Esophagus muscularis mucosa (tissue), 4 donors: ENCODE results near the gene TACC2. TPM values are rescaled to one million over a fixed set of nuclear protein-coding genes. Genes with fewer than 3 reads are reported as not detected.

Experiments used
- DNase-seq: peaks from one replicate; pipeline ENCODE4 v3.0.0-alpha.2; 2017; ENCODE audit errors: extremely low spot score
- H3K27ac ChIP-seq, 4 donors: fragments of 200-600 bp; sonication (generic); replicated peaks in 1 of 4; 1 replicate in 3 of 4; 2 replicates in 1 of 4; pipeline ENCODE4 v1.5.1; 2016 to 2019; ENCODE audit warnings: mild to moderate bottlenecking in 1 of 4
- H3K27me3 ChIP-seq, 4 donors: fragments of 200-600 bp; sonication (generic); one replicate each; pipeline versions ENCODE4 v1.5.1 to v1.6.0; 2016 to 2019
- H3K36me3 ChIP-seq, 4 donors: fragments of 200-600 bp; sonication (generic); one replicate each; pipeline ENCODE4 v1.5.1; 2016 to 2019
- H3K4me1 ChIP-seq, 4 donors: fragments of 200-600 bp; sonication (generic); one replicate each; pipeline ENCODE4 v1.5.1; 2016 to 2019
- H3K4me3 ChIP-seq, 4 donors: fragments of 200-600 bp; sonication (generic); 1 replicate in 2 of 4; 2 replicates in 2 of 4; pipeline ENCODE4 v1.5.1; 2016 to 2019; ENCODE audit warnings: mild to moderate bottlenecking in 4 of 4, moderate library complexity in 1 of 4
- H3K9me3 ChIP-seq, 4 donors: fragments of 200-600 bp; sonication (generic); 1 replicate in 3 of 4; 2 replicates in 1 of 4; pipeline ENCODE4 v1.5.1; 2016 to 2019
- EP300 ChIP-seq: sonication (generic); formaldehyde crosslinking; IDR thresholded peaks from one replicate; pipeline ENCODE4 v1.6.1; 2017; ENCODE audit warnings: antibody characterized with exemption
- POLR2A ChIP-seq: fragments of 450-650 bp; IDR thresholded peaks from one replicate; pipeline ENCODE4 v1.6.1; 2017; ENCODE audit warnings: antibody characterized with exemption, moderate library complexity, mild to moderate bottlenecking, low read depth
- POLR2AphosphoS5 ChIP-seq, 2 donors: sonication (generic); formaldehyde crosslinking; IDR thresholded peaks; one replicate each; pipeline ENCODE4 v1.6.1; 2017; ENCODE audit warnings: antibody characterized with exemption in 2 of 2
- WGBS: methylation state at CpG from one replicate; pipeline ENCODE4 v1.1.5; 2018; 5-methylcytosine and 5-hydroxymethylcytosine counted together
- intact Hi-C: fragments of 100-400 bp; cut with DNase I; formaldehyde crosslinking; loops from one replicate; pipeline ENCODE4 v1.15.1; 2023
- total RNA-seq, 4 donors: library from RNA; depleted of rRNA; stranded (reverse); fragments of >200 nt; gene quantifications; one replicate each; pipeline versions ENCODE4 v1.1.0 to v1.2.1, GENCODE V29; 2016
- TF ChIP-seq, protein P1 (sequence below), 3 experiments: fragments of 200-600 bp in 2 of 3; fragments of 450-650 bp in 1 of 3; sonication (generic) in 2 of 3; IDR thresholded peaks; one replicate each; pipeline ENCODE4 v1.5.1; 2017 to 2019; ENCODE audit warnings: antibody characterized with exemption in 3 of 3, mild to moderate bottlenecking in 2 of 3, moderate library complexity in 1 of 3

TACC2 gene
- total RNA-seq, 4 donors from 2014 or later = 53.7 to 99.4 (median 75.6) TPM

DNA sequence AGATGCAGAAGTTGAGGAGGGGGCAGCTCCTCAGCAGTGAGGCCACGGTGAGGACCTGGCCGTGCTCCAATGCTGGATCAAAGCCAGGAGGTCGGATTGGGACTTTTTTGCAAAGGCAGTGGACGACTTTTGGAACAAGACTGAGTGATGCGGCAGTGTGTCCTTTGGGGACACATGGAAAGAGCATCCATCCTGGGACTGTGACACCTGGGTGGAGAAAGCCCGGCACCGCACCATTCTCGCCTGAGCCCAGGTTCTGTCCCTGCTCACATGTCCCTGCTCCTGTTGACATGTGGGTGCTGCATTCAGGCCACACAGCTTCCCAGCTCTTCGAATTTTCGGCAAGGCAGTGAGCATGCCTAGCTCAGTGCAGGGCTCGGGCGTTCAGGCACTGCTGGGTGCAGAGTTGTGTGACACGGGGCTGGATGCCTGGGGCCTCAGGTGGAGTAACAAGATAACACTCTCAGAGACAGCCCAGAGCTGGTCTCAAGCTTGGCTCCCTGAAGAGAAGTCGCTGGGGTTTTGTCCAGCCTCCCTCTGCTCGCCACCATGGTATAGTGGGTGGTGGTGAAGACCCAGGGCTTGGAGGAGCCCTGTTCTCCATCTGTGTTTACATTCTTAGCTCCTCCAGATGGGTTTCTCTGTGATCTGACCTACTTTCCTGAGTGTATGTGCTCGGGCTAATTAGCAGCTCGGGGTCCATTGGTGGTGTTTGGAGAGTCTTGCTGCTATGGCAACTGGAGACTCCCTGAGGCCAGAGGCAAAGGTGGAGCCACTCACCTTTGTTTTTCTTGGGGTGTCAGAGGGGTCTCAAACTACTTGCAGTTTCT, 170.4 kb downstream of the TACC2 start:
- Histone ChIP-seq H3K4me1 (peaks cover 54 to 92% (median 75%) of the 10 kb centered on the region in 4 donors), H3K4me3 (no peak overlapping the region), H3K27me3 (no peaks in the 10 kb centered on the region), H3K9me3 (no peaks in the 10 kb centered on the region), H3K36me3 (peaks cover 0 to 25% (median 0%) of the 10 kb centered on the region in 4 donors), H3K27ac (peak overlapping the region in 3 of 4 donors; percentile 16 to 64 (median 42))
- intact Hi-C loops = no loop called here
- no peak for DNase-seq
- WGBS = 38% methylated on average over 9 of the region's 17 CpGs
- TF ChIP-seq POLR2AphosphoS5 (IDR thresholded peaks at IDR 0.05) (no peak), EP300 (no peak), POLR2A (no peak)
- TF ChIP-seq, protein P1, sequence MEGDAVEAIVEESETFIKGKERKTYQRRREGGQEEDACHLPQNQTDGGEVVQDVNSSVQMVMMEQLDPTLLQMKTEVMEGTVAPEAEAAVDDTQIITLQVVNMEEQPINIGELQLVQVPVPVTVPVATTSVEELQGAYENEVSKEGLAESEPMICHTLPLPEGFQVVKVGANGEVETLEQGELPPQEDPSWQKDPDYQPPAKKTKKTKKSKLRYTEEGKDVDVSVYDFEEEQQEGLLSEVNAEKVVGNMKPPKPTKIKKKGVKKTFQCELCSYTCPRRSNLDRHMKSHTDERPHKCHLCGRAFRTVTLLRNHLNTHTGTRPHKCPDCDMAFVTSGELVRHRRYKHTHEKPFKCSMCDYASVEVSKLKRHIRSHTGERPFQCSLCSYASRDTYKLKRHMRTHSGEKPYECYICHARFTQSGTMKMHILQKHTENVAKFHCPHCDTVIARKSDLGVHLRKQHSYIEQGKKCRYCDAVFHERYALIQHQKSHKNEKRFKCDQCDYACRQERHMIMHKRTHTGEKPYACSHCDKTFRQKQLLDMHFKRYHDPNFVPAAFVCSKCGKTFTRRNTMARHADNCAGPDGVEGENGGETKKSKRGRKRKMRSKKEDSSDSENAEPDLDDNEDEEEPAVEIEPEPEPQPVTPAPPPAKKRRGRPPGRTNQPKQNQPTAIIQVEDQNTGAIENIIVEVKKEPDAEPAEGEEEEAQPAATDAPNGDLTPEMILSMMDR (IDR thresholded peaks at IDR 0.05) = no peak

DNA sequence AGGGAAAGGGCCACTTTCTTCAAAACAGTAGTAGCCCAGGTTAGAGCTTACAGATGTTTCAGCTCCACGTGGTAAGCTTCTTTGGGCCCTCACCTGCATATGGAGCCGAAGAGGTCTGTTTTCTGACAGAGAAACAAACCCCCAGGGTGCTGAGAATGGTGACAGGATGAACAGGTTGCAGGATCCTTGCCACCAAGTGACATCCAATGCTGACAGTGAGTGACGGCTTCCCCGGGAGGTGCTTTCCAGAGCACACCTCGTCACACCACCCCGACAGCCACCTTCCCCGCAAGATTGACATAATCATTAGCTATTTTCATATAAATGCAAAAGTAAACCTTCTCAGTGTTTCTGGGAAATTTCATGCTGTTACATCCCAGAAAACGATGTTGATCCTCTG, 172.8 kb downstream of the TACC2 start:
- Histone ChIP-seq H3K27ac (peak overlapping the region in 2 of 4 donors; percentile 77 to 86), H3K4me3 (no peak overlapping the region), H3K27me3 (no peaks in the 10 kb centered on the region), H3K36me3 (peaks cover 0 to 25% (median 0%) of the 10 kb centered on the region in 4 donors), H3K4me1 (peaks cover 49 to 92% (median 79%) of the 10 kb centered on the region in 4 donors), H3K9me3 (no peaks in the 10 kb centered on the region)
- intact Hi-C loops = no loop called here
- 69% methylated on average over 8 of the region's 8 CpGs for WGBS
- TF ChIP-seq EP300 (no peak), POLR2A (no peak), POLR2AphosphoS5 (IDR thresholded peaks at IDR 0.05) (no peak)
- TF ChIP-seq, protein P1 (IDR thresholded peaks at IDR 0.05) = no peak
- DNase-seq = no peak

DNA sequence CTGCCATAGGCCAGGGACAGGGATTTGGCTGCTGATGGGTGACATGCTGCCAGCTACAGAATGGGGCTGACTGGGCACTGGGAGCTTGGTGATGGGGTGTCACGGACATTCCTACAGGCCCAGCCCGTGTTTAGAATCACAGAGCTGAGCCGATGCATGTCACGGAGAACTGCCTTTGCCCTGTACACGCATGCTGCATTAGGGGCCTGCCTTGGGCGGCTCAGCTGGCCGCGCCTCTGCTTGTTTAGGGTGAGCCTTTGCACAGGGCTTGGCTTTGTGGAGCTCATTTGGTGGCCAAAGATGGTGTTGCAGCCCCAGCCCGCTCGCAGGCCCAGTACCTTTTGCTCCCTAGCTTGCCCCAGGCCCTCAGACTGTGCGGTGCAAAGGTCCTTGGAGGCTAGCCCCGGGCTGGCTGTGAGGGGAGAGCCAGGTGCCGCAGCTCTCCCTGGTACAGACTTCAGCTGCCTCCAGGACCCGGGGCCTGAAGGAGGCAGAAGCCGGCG, 173.8 kb downstream of the TACC2 start:
- Histone ChIP-seq H3K4me3 (peak overlapping the region; percentile 55 to 64 (median 57)), H3K4me1 (peaks cover 51 to 92% (median 84%) of the 10 kb centered on the region in 4 donors), H3K27me3 (no peaks in the 10 kb centered on the region), H3K27ac (peak overlapping the region; percentile 77 to 86 (median 82)), H3K9me3 (no peaks in the 10 kb centered on the region), H3K36me3 (peaks cover 0 to 25% (median 0%) of the 10 kb centered on the region in 4 donors)
- no peak for DNase-seq
- intact Hi-C loops = no loop called here
- WGBS = 20% methylated on average over 4 of the region's 16 CpGs
- TF ChIP-seq EP300 (no peak), POLR2A (no peak), POLR2AphosphoS5 (IDR thresholded peaks at IDR 0.05) (no peak)
- TF ChIP-seq, protein P1 (IDR thresholded peaks at IDR 0.05) = peak in 1 of 3 experiments; percentile 29

DNA sequence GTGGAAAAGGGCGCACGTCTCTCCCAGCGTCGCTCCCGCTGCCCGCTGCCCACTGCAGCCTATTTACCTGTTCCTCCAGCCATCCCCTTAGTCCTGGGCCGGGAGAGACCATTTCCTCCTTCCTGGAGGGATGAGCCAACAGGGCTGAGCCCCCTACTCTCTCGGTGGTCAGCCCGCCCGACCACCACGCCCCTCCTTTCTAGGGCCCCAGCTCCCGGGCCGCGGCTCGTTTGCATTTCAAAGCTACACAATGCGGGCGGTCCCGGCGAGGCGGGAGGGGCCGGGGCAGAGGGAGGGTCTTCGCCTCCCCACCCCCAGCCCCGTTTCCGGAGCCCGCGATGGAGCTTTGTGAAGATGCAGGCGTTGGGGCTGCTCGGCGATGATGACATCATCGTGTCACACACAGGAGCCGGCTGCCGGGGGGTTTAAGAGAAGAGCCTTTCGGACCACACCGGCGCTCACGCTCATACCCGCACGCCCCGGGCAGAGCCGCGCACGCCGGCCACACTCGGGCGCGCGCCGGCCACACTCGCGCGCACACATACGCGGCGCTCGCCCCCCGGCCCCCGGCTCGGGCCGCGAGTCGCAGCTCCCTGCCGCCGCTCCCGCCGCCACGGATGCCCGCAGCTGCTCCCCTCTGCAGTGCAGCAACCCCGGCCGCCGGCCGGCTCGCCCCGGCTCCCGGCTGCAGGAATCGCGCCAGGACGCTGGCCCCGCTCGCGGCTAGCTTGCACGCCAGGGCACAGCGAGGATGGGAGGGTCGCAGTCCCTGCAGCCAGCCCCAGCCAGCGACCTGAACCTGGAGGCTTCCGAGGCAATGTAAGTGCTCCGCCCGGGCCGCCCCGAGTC, 174.4 kb downstream of the TACC2 start:
- intact Hi-C loops = no loop called here
- H3K4me1 ChIP-seq = peaks cover 51 to 98% (median 90%) of the 10 kb centered on the region in 4 donors
- H3K27ac ChIP-seq = peak overlapping the region; percentile 77 to 86 (median 82)

More for the DNA sequence above, 174.4 kb downstream of the TACC2 start:
- peaks cover 0 to 24% (median 0%) of the 10 kb centered on the region in 4 donors for H3K36me3 ChIP-seq
- WGBS = 16% methylated on average over 10 of the region's 89 CpGs
- no peak for DNase-seq
- no peaks in the 10 kb centered on the region for H3K27me3 ChIP-seq
- H3K9me3 ChIP-seq = no peaks in the 10 kb centered on the region
- H3K4me3 ChIP-seq = peak overlapping the region; percentile 55 to 64 (median 57)
- TF ChIP-seq POLR2A = no peak
- no peak for TF ChIP-seq EP300
- TF ChIP-seq POLR2AphosphoS5 (IDR thresholded peaks at IDR 0.05) = no peak
- TF ChIP-seq, protein P1 (IDR thresholded peaks at IDR 0.05) = no peak
